PC-3 (cell line): ENCODE results near the gene TMBIM1.

ENCODE experiments used
- CTCF ChIP-seq: fragments of 300-600 bp; sonication (generic); conservative IDR thresholded peaks from 2 replicates; pipeline ENCODE4 v1.5.1; 2017; ENCODE audit warnings: antibody characterized with exemption, low read depth, mild to moderate bottlenecking, low read length
- EZH2phosphoT487 ChIP-seq: fragments of 300-600 bp; sonication (generic); IDR thresholded peaks from 2 replicates; pipeline ENCODE4 v1.6.1; 2018; ENCODE audit warnings: mild to moderate bottlenecking, antibody characterized with exemption, low read length, borderline replicate concordance

- TF ChIP-seq CTCF (no peak), EZH2phosphoT487 (no peak)
Observed at GRCh38 chr2:218317303-218317630, 25.0 kb upstream of the TMBIM1 start.
